GM21619 (cell line): Measurements from ENCODE around the gene PRKAG2.
"Not testable (repeated sequence)": the region's sequence is repeated elsewhere in the genome, so short reads cannot be mapped to it uniquely, and the experiment has no call there.

Experiments used
- ATAC-seq: cut with Tn5 transposase; IDR thresholded peaks from one replicate; pipeline ENCODE4 v1.9.1; 2021; ENCODE audit not compliant: unreplicated experiment

The PRKAG2 gene

GRCh38 chr7:151806204-151806603, 70.7 kb downstream of the PRKAG2 start:
- ATAC-seq = no peak

GRCh38 chr7:151805191-151805590, 71.7 kb downstream of the PRKAG2 start:
- no peak for ATAC-seq

- no peak for ATAC-seq
These were observed 72.2 kb downstream of the PRKAG2 start for GRCh38 chr7:151804756-151805155.

DNA sequence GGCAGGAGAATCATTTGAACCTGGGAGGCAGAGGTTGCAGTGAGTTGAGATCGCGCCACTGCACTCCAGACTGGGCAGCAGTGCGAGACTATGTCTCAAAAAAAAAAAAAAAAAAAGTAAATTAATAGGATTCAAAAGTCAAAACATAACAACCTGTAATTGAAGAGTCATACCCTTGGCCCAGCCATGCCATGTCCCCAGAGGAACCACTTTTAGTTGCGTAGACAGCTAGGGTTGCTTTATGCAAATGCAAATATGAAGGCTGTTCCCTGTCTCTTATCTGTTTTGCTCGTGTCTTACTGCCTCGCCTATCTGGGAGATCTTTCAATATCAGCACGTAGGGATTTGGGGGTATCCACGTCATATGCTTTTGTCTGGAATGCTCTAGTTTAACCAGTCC, 73.1 kb downstream of the PRKAG2 start:
- no peak for ATAC-seq

DNA sequence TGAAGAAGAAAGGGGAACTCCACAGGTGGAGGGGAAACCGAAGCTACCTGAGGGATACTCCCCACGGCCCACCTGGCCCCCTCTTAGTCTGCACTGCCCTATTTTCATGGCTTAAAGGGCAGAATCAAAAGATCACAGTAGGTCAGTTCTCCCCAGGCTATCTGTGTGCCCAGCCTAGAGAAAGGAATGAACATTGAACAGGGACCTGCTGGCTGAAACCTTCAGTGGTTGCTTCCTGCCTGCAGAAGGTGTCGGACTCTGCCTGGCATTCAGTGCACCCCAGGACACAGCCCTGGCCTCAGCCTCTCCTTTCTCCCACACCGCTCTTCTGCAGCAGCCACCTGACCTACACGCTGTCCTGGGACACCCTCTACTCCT, 74.5 kb downstream of the PRKAG2 start:
- no peak for ATAC-seq

DNA sequence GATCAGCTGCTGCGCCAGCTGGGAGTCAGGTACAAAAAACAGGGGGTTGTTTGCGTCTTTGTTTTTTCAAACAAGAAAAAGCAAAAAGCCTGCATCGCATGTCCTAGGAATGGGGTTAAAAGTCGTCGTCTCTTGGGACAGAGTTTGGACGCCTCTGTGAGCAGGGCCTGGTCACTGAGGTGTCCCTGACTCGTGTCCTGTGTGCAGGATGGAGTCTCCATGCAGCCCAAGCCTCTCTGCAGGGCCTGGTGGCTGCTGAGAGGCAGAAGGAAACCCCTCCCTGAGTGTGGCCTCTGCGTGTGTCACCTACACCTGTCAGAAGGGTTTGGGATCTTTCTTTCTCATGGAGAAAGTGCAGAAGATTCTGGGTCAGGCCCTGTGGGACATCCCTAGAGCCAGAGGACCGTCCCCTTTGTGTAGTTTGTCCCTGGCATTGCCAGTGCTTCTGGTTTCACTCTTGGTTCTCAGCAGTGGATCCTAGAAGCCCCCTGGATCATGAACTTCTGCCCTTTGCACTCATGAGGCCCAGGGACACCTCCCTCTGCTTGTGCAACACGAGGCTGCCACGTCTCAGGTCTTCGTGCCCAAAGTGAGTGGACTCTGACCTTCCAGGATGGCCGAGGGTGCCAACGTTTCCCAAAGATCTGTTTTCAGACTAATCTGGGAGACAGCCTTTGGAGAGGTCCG, 75.0 kb downstream of the PRKAG2 start:
- ATAC-seq = no peak

DNA sequence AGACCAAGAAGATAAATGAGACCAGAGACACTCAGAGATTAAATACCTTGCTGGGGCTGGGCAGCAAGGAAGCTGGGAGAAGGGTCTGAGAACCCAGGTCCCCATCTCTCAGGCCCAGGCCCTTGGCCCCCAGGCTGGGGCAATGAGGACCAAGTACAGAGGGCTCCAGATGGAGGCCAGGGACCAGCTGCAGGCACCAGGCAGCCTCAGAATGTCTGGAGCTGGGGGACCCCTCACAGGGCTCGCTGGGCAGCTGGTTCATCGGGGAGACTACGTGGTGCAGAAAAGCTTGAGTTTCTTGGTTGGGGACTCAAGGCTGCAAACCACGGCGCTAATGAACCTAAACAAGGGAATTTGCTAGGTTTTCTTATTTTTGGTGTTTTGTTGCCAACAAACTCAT, 75.6 kb downstream of the PRKAG2 start:
- no peak for ATAC-seq

DNA sequence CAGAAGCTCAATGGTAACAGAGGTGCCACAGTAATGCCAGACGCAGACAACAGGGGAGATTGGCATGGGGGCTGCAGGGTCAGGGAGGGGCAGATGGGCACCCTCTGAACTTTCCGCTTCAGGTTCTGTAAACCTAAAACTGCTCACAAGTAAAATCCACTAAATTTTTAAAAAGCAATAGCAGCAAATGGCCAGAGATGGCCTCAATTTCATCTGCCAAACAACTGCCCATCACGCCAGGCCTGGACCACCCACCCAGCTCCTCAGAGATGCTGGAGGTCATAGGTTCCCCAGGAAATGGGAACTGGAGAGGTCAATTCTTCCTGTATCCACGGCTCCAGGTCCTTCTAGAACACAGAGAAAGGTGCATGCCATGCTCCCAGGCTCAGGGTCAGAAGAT, 76.1 kb downstream of the PRKAG2 start:
- no peak for ATAC-seq

DNA sequence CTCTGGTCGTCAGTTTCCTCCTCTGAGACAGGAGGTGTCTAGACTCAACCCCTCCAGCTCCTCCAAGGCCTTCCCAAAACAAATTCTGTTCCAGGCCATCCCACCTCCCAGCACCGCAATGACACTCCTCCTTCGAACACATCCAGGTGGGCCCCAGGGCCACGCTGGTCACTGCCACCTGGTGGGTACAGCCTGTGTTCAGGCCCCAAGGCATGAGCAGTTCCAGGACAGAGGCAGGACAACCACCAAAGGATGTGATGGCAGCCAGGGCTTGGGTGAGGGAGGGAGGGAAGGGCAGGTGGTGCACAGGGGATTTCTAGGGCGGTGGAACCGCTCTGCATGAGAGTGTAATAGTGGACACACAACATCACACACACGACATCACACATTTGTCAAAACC, 76.5 kb downstream of the PRKAG2 start:
- ATAC-seq = no peak

GRCh38 chr7:151799506-151799905, 77.4 kb downstream of the PRKAG2 start:
- no peak for ATAC-seq

GRCh38 chr7:151798851-151799448, 78.0 kb downstream of the PRKAG2 start:
- ATAC-seq = no peak

- not testable (repeated sequence) for ATAC-seq
These were observed 79.1 kb downstream of the PRKAG2 start for GRCh38 chr7:151797667-151798307.

DNA sequence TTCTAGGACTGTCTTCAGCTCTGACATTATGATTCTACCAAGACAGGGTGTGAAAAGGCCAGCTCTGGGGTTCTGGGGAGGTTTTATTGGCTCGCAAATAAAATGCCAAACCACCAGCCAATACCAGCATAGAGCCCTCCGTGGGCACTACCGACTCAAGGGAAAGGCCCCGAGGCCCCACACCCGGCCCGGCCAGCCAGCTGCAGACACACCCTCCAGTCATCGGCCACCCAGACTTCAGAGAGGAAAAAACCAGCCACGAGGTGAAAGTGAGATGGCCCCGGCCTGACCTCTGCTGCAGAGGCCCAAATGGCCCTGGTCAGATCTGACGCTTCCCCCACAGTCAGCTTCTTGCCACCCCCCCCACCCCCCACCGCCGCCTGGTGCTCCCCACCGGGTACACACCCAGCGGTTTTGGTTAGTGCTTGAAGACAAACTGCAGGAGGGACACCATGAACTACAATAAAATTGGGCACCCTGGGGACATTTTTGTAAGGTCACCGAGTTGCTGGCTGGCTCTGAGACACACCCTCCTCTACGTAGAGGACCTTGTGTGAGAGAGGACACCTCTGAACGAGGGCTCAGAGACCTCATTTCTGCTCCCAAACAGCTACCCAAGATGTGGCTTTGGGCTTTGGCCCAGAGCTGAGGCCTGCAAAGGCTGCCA, 79.9 kb downstream of the PRKAG2 start:
- no peak for ATAC-seq

DNA sequence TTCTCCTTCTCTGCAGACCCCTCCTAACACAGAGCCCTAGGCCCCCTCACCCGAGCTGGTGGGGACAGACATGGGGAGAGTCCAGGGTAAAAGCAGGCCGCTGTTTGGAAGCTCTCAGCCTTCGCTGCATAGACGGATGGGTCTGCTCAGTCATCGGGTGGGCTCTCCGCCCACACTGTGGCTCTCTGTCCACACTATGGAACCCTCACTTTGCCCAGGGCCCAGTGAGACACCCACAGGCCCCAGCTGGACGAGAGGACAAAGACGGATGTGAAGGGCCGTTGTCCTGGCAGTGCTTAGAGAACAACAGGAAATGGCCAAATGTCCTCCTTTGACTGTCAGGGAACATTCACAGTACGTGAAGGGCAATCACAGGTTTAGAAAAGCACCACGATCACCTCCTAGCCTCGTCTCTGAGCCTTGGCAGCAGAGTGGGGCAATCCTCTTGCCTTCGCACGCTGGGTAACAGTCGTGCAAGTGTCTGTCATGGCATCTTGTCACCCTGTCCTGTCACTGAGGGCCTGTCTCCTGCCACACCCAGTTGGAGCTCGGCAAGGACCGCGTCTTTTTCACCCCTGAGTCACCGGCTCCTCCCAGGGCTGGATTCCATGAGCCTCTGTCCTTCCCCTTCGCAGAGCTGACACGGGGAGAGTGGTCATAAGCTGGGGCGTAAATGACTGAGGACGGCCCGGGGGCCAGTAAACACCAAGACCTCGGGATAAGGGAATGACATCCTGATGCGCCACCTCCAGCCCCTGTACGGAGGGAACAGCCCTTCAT, 80.6 kb downstream of the PRKAG2 start:
- no peak for ATAC-seq

DNA sequence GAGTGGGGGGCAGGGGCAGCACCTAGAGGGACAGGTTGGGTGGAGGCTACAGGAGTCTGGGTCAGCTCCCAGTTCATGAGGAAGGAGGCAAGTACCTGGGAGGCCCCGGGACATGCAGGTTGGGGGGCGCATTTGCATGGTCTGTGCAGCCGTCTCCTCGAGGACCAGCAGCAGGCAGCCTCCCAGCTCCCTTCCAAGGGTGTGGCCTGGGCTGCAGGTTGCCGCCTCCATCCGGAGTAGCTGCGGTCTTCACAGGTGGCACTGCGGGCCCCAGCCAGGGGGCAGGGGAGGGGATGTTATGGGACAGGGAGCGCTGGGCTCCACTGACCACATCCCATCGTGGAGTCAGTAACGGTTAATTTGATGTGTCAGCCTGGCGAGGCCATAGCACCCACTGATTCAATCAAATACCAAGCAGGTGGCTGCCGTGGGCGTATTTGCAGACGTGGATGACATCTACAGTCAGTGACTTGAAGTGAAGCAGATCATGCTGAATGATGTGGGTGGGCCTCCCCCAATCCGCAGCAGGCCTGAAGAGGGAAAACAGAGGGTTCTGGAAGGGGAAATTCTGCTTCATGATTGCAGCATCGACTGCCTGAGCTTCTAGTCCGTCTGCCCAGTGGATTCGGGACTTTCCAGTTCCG, 81.6 kb downstream of the PRKAG2 start:
- peak; percentile 80 for ATAC-seq

- no peak for ATAC-seq
These were observed 82.3 kb downstream of the PRKAG2 start for GRCh38 chr7:151794508-151795167.

DNA sequence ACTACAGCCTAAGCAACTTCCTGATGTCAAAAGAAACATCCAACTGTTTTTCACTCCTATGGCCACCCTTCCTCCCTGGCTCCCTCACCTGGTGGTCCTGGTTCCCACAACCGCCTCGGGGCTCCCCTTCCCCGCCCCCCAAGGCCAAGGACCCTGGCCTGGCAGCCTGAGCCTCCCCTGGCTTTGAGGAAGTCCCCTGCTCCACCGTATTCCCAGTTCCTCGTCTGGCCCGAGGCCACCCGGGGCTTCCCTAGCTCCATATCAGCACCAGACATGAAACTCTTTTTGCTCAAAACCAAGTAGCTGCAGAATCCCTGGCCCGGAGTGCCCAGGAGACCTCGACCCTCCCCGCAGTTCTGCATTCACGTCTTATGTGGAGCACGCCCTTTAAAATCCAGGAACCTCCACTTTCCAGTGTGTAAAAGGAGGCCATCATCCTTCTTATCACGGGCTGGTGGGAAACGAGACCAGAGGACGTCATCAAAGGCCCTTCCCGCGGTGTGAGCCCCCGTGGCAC, 82.9 kb downstream of the PRKAG2 start:
- no peak for ATAC-seq

DNA sequence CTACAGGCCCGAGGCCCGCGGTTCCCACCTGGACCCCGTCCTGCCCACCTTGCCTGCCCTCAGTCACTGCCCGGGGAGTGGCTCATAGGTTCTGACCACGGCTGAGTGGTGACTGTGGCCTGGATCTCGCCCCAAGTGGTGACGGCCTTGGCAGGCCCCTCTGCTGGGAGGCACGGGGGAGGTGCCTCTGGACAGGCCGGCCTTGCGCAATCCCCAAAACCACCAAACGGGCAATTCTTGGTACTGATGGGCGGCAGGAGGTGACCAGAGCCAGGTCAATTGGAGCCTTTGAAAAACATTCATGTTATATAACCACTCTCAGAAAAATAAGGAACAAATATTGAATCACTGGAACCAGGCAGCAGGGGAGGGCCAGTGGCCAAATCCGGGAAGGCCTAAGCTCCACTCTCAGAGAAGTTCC, 83.4 kb downstream of the PRKAG2 start:
- ATAC-seq = no peak

- no peak for ATAC-seq
These were observed 84.3 kb downstream of the PRKAG2 start for GRCh38 chr7:151792636-151793035.

DNA sequence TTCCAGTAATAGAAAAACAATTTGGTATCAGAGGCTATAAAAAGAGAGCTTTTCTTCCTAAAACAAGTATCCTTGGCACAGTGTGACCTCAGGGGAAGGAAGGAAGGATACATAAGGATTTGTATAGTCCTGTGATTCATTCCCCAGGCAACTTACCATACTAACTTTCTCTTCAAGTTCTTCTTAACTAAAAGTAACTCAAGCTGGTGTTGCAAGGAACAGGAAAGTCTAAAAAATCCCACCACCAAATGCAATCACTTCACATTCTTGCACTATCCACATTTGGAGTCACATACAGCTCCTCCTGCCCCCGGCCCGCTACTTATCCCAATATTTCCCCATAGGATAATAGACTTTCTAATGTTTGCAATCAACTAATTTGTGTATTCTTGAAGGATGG, 84.8 kb downstream of the PRKAG2 start:
- ATAC-seq = no peak
